HG03139 (cell line): Measurements from ENCODE around the gene ASB11.

Experiments used
- ATAC-seq: cut with Tn5 transposase; IDR thresholded peaks from one replicate; pipeline ENCODE4 v1.9.1; 2021; ENCODE audit not compliant: unreplicated experiment

ASB11 gene, protein sequence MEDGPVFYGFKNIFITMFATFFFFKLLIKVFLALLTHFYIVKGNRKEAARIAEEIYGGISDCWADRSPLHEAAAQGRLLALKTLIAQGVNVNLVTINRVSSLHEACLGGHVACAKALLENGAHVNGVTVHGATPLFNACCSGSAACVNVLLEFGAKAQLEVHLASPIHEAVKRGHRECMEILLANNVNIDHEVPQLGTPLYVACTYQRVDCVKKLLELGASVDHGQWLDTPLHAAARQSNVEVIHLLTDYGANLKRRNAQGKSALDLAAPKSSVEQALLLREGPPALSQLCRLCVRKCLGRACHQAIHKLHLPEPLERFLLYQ

DNA sequence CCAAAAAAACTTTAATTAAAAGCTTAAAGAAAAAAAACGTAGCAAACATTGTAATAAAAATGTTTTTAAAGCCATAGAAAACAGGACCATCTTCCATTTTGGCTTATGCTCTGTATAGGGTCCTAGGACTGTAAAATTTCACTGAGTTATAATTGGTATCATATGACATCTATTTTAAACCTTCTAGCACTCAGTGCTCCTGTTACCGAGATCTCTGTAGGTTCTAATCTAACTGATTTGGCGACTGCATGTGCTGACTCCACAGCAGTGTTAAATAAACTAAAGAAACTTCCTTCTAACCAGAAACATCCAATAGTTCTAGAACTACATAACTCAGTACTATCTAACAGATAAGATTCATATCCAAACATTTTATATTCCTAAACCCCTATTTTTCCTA, at the start of gene ASB11:
ASB11 (minus strand) TSS at position 132 of the 400 bp plus-strand sequence; CDS start at position 97, 35 bp downstream.
- no peak for ATAC-seq

DNA sequence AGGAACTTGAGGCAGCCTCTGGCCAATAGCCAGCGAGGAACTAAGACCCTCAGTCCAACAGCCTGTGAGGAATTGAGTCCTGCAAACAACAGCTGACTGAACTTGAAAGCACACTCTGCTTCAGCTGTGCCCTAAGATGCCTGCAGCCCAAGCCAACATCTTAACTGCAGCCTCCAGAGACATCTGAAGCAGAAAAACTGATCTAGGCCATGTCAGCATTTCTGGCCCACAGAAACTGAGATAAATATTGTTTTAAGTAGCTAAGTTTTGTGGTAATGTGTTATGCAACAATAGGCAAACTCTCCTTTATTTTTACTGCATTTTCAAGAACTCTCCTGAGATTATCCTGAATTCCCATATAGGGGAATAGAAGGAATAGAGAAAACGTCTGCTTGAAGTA, 44.3 kb upstream of the ASB11 start:
- no peak for ATAC-seq

DNA sequence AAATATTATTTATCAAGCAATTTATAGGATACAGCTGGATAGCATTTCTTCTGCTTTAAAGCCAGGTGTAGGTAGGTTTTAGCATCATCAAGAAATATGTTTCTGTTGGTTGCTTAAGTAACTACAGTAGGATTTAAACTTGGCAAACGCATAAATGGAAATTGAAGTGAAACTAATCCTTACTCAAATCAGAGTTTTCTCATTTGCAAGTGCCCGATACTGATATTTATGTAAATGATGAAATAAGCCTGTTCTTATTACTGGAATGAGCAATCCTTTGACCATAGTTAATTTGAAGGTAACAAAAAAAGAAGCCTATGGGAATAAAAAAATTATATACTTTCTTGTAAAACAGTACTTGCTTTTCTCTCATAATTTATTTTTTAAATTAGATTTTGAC, 43.1 kb upstream of the ASB11 start:
- no peak for ATAC-seq

DNA sequence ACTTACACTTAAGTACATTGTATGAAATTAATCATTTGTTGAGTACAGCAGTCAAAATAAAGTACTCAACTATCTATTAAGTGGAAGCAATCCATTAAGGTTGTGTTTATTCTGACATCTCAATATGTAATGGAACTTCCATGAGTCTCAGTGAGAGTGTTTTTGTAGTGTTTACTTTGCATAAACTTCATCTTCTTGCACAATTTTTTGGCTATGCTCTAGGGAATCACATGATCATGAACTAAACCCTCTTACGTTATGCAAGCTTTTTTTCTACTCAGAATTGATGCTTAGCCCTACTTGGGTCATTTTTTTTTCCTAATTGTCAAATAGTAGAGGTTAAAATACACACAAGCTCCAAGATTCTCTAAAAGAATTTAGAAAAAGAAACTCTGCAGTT, 41.0 kb upstream of the ASB11 start:
- no peak for ATAC-seq

DNA sequence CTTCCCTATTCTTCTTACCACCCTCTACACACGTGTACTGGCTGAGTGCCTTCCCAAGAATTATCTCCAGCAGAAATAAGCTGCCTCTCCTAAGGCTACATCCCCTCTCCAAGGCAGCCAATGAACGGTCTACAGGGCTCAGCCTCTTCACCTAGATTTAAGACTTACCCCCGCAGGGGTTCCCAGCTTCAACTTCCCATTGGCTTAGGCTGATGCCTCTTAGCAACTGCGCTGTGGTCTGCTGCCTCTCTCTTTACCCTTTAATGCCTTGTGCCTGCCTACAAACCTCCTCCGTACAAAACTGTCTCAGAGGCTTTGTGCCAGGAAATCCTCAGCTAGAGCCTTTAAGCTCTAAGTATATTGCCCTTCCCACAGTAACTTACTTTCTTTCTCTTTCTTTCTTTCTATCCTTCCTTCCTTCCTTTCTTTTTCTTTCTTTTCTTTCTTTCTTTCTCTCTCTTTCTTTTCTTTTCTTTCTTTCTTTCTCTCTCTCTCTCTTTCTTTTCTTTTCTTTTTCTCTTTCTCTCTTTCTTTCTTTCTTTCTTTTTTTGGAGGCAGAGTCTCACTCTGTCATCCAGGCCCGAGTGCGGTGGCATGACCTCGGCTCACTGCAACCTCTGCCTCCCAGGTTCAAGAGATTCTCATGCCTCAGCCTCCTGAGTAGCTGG, 35.0 kb upstream of the ASB11 start:
- no peak for ATAC-seq

DNA sequence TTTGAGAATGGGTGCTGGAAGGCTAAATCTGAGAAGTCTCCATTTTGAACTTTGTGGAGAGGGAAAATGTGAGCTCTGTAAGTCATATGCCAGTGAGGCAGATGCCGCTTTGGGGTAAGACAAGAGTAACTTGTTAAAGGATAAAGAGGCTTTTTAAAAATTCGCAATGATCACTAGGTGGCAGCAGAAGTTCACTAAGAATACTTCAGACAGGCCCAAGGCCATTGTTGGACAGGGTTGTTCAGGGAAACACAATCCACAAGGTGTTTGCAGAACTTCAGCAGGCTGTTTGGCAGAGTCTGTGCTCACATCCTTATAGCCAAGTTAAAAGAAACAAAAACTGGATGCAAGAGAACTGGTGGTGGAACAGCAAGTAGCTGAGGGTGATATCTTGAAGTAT, 33.6 kb upstream of the ASB11 start:
- no peak for ATAC-seq

DNA sequence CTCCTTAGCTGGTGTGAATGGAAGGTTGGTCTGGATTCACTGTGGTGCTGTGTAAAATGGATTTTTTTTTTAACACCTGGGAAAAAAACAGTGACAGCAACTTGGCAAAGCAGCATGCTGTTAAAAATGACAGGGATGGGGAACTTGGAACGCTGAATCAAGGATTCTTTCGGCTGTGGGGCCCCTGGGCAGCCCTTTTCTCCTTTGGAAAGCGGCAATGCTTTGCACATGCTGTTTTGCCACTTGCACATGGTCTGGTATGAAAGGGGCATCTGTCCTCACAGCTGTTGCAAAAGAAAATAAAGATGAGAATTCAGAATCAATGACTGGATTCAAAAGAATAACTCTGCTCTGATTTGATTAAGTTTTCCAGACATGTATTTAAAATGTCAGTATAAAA, 30.5 kb upstream of the ASB11 start:
- ATAC-seq, result no peak

DNA sequence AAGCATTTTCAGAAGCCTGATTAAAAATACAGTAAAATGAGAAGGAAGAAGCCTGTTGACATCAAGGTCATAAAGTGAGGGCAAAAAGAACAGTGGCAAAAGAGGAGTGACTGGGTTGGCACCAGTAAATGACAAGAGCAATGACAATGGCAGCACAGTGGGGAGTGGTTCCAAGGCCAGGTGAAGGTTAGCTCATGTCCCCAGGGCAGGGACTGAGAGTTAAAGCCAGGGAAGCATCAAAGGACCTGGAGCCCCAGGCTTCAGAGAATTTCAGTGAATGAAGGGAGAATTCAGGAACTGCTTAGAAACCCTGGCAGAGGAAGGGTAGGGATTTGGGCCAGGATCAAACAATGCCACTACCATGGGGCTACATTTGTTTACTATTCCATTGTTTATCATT, 28.7 kb upstream of the ASB11 start:
- no peak for ATAC-seq

DNA sequence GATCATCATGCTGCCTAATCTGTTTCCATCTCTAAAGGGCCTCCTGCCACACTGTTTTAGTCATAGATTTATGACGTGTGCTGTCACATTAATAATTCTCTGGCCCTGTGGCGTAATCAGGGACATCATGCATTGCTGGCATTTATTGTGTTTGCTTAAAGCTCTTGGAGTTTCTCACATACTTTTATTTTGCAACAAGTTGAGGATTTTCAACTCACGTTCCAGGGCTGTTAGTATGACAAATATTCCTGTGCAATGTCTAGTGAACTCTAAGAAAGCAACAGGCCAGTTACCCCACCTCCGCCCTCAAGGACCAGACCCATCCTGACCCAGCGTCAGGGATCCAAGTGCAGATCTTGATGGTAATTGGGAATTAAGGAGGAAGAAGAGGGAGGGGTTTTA, 27.6 kb upstream of the ASB11 start:
- ATAC-seq, result no peak

DNA sequence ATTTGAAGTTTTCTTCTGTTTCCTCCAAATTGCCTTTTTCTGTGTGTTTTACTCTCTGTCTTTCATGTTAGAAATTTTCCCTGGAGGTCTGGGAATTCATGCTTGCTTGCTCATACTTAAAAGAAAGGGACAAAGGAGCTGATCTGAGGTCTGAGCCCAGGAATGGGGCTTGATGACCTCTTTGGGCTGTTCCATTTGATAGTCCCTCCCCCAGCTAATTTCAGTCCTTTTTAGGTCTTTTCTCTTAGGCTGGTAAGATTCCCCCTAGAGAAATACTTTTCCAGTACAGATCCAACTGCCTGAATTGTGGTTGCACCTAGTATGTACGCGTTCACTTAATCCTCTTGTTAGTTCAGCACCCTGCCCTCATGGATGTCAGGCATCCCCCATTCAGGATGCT, 25.4 kb upstream of the ASB11 start:
- ATAC-seq, result no peak

DNA sequence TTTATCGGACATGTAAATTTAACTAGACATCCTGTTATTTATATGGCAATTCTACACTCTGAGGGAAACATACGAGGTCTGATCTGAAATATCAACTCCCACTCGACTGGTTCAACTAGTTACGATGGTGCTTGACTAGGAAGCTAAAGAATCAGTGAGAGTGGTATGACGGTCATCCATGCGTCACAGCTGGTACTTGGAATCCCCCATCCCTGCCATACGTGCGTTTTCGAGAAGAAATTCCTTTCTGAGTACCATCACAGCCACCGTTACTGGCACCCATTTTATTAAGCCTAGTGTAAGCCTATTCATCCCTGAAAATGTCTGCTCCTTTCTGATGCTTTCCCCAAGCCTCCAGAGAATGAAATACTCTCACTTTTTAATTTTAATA, 20.6 kb upstream of the ASB11 start:
- no peak for ATAC-seq

DNA sequence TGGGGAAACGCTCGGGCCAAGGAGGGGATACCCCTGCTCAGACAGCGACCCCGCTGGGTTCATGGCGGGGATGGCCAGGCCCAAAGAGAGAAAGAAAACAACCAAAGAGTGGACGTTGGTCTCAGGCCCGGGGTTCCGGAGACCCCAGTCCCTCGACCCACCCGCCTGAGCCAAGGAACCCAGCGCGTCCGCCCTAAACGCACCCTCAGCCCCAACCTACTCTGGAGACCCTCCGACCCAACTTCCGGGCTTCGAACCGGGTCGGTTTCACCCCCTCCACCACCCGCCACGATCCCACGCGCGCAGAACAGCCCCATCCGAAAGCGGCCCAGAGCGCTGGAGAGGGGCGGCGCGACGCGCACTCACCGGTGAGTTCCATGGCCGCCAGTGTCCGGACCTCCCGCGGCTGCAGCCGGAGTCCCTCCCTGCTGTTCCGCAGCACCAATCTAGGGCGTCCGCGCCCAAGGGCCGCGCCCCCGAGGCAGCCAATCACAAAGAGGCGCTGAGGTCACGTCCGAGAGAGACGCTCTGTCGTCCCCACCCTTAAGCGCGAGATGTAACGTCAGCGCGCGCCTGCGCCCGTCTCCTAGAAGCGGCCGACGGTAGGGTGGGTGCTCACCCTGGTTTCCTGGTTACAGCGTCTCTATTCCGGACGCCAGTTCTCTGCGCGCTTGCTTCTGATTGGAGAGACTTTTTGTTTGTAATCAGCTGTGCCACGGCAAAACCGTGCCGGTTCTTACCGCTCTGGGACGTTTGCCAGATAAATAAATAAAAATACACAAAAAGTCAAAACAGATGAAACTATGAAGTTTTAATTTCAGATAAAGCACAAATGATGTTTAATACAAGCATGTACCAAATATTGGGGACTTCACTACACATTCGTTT, 19.9 kb upstream of the ASB11 start, which contains the start of gene PIGA:
PIGA (minus strand) TSS at position 389 of the 888 bp plus-strand sequence. CDS start 3,593 bp downstream, outside the sequence.
- ATAC-seq, result peak; percentile 99

DNA sequence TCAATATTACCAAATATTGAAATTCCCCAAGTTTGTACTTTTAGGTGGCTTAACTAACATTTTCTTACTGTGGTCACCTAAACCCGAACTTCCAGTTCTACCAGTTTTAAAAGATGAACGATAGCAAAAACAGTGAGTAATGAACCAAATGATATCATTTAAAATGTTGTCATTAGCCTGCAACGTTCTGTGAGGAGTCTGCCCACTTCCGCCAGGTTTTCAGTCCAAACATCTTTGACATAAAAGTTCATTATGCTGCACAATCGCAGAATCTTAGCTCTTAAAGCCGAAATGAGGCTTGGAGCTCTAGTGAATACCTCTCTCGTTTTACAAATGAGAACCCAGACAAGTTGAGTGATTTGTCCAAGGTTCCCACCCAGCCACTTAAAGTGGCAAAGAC, 19.1 kb upstream of the ASB11 start:
- ATAC-seq, result no peak

DNA sequence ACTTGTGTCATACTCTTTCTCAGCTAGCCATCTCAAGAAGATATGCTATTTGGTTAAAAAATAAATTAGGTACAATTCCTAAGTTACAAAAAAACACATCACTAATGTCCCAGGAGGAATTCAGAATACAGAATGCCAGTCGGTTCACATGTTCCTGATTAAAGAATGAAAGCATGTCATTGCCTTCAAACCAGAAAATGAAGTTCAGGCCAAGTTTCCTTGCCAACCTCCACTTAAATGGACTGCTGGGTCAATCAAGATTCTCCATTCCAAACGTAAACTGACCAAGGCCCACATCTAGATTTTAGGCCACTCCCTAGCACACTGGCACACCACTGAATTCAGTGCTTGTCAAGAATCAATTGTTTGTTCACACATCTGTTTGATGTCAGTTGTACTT, 13.4 kb upstream of the ASB11 start:
- ATAC-seq, result no peak

DNA sequence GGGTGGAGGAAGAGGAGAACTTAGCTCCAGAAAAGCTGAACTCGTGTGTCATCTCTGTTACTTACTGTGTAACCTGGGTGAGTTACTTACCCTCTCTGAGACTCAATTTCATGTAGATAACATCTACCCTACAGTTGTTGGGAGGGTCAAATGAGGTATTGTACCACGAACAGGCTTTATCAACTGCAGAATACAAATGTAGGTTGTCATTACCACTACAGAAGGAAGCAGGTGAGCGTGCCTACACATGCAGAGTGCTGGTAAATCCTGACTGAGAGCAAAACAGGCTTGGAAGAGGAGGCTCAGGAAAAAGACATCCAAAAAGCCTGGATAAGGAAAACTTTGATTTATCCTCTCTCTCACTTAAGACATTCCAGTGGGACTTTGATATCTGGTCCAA, 12.7 kb upstream of the ASB11 start:
- ATAC-seq, result no peak

DNA sequence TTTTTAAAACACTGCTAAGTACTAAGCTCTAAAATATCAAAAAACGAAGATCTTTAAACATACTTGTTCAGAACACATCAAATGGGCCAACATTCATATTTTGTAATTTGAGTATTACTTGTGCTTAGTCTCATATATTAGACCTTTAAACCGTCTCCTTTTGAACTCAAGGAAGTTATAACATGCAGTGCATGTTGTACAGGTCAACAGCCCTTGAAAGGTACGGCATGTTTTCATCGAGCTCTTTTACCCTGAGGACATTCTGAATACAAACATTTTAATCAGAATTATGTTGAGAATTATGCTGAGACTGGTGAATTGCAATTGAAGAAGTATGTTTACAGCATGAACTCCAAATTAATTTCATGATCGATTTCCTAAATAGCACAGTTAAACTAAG, 7.0 kb upstream of the ASB11 start:
- ATAC-seq, result no peak

DNA sequence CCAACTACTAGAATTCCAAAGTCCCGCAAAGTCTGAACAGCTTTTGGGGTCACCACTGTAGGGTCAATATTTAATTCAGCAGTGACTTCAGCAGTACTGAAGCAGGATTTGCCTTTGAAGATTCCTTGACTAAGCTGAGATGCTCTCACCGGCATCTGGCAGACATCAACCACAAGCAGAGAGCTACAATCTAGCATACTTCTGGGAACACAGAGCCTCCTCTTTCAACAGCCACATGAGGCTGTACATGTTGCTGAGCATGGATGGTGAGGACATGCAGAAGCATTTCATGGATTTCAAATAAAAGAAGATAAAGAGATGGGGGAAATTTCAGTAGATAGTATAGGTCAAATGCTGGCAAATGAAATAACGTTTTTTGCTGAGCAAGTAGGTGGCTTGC, 6.6 kb upstream of the ASB11 start:
- no peak for ATAC-seq

DNA sequence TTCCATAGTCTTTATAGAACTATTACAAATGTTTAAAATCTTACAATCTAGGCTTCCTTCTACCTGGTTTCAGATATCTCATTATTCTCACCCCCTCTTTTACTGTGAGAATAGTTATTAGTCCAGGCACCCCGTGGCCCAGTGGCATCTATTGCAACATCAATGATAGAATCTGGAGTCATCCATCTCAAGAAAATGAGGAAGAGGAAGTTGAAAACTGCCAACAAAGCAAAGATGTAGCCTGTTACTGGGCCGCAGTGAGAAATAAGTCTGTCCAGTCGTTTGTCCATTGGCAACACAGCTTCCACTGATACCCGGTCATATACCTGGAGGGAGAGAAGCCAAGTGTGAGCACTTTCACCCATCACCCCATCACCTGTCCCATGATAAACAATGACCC, 6.0 kb upstream of the ASB11 start:
- ATAC-seq, result no peak

DNA sequence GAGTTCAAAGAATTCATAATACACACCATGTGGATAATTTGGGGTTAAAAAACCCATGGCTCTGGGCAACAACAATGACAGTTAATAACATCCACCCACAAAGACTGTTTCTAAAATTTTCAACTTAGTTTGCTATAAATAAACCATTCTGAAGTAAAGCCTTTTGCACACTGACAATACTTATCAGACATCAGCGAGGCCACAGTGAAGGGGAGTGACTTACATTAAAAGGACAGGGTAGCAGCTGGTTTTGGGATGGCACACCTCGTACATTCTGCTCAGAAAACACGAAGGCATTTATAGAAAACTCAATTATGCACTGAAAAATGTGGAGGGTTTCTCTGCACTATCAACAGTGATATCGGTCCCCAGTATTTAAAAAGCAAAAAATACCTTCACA, 4.9 kb upstream of the ASB11 start:
- no peak for ATAC-seq

DNA sequence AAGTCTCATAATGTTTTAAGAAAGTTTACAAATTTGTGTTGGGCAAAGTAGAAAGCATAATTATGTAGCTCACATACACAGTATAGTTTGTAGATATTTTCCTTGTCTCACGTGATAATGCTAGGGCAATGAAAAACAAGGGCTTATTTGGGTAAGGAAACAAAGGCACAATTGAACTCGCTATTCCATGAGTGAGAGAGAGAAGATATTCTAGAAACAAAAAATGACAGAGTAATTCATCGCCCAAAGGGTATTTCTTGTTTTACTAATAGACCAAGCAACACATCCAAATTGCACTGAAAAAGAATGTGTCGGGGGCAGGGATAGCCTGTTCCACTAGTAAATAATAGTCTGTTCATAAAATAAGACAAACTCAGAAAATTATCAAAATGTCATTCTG, 3.6 kb upstream of the ASB11 start:
- ATAC-seq, result no peak

DNA sequence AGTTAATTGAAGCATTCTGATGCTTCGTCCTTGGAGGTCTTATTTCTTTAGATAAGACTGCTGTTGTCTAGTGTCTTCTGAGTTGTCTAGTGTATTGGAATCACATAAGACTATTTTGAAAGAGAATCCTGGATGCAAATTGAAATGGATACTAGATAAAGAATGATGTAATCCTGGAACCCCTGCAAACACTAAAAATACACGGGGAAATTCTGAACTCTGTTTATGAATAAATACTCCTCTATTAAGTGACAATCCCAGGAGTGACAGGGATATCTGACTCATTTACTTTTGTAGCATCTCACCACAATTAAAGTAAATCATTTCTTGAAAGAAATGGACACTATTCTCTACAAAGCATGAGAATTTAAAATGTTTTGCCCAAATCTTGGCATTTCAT, 968 bp downstream of the ASB11 start:
- ATAC-seq, result no peak

DNA sequence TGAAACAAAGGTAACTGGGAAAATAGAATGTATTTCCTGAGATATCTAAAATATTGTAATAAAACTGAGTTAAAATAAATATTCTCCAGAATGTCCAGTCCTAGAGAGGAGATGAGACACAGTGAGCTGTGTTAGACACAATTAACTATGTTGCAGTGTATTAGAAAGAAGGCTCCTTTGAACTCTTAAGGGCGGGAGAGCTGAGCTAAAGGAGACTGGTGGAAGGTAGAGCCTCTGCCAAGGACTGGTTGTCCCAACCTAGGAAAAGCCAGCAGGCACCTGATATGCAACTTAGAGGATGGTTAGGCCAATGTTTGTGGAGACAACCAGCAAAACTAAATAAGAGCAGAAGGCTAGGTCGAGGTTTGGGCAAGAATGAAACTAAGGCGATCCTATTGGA, 4.3 kb downstream of the ASB11 start:
- ATAC-seq, result no peak
